Measurements from ENCODE around the gene MCOLN2.
"Not testable (repeated sequence)": the region's sequence is repeated elsewhere in the genome, so short reads cannot be mapped to it uniquely, and the experiment has no call there.

The MCOLN2 gene

GRCh38 chr1:84996846-84997666 is at the start of gene MCOLN2:
MCOLN2 (minus strand) TSS chr1:84997113; CDS start chr1:84996872, 241 bp downstream.
- peak; percentile 65 for DNase-seq

DNA sequence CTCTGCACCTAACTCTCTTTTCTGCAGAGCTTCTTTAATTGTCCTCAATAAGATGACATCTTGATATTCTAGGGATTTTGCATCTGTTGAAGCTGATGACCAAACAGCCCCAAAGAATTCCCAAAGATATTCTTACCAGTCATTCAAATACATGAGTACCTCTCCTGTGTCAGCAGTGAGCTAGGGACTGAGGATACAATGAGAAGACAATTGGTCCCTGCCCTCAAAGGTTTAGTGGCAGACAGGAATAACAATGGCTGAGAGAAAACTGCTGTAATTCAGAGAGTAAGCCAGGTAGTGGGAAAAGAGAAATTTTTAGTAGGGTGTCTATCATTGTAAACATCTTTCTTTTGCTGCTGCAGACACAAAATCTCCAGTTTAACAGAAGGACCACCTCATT is 45.5 kb upstream of the MCOLN2 start:
- DNase-seq = no peak

DNA sequence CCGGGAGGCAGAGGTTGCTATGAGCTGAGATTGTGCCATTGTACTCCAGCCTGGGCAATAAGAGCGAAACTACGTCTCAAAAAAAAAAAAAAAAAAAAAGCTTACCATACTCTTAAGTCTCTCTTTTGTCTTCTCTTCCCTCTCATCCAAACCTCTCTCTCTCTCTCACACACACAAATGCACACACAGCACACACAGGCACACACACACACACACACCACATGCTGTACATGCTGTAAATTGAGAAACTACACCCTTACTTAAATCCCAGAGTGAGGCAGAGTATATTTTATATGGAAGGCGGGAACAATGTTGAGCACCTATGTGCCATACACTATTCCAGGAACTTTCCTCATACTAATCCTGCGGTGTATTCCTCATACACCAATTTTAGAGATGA is 44.9 kb upstream of the MCOLN2 start:
- DNase-seq = no peak

DNA sequence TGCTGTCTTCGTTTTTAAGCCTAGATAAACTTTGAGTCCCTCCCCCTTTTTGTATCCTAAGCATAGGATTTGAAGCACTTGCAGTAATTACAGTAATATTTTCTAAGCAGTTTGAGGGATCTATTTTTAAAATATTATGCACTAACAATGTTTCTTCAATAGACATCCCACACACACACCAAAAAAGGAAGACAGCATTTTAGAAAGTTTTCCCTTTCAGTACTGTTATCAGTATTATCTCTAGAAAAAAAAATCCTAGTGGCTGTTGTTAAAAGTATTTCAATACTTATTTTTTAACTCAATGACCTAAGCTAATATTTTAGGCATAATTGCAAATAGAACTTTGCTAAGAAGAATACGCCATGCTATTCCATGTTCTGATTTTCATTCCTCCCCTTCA is 36.3 kb upstream of the MCOLN2 start:
- DNase-seq = no peak

GRCh38 chr1:85030536-85030935 is 33.6 kb upstream of the MCOLN2 start:
- DNase-seq = no peak

GRCh38 chr1:85028151-85028550 is 31.2 kb upstream of the MCOLN2 start:
- DNase-seq = no peak

- no peak for DNase-seq
These were observed 30.5 kb upstream of the MCOLN2 start for GRCh38 chr1:85027242-85027983.

DNA sequence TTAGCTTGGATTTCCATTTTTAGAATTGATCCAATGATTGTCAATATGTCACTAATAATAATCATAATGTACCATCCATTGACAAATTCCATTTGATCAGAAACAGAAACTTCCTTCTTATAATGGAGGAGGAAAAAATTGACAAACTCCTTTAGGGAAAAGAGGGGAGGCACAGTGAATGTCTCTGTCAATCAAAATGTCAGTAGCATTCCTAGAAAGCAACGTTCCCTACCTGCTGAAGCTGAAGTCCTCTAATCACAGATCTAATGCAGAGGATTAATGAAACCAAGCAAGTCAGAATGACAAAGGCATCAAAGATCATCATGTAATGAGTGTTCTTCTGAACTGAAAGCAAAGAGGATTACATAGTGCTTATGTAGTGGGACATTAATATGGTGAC is 29.0 kb upstream of the MCOLN2 start:
- DNase-seq = no peak

- DNase-seq = no peak
These were observed 27.8 kb upstream of the MCOLN2 start for GRCh38 chr1:85024736-85025135.

GRCh38 chr1:85022700-85023099 is 25.8 kb upstream of the MCOLN2 start:
- no peak for DNase-seq

DNA sequence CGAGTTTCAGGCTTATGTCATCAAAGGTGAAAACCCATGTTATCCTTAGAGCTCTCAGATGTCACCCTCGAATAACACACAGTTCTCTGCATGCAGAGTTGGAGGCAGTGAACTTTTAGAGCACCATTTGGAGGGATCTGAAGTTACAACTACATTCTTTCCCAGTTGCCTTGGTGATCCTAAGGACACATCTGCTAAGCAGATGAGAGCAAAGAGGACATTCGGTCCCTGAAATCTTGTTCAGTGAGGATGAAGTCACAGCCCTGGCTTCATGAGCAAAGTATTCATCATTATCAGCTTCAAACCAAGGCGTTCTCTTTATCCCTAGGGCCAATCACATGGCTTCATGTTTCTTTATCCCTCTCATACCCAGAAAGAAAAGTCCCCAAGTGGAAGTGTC is 23.1 kb upstream of the MCOLN2 start:
- DNase-seq = no peak

GRCh38 chr1:85015826-85016225 is 18.9 kb upstream of the MCOLN2 start:
- DNase-seq = no peak

DNA sequence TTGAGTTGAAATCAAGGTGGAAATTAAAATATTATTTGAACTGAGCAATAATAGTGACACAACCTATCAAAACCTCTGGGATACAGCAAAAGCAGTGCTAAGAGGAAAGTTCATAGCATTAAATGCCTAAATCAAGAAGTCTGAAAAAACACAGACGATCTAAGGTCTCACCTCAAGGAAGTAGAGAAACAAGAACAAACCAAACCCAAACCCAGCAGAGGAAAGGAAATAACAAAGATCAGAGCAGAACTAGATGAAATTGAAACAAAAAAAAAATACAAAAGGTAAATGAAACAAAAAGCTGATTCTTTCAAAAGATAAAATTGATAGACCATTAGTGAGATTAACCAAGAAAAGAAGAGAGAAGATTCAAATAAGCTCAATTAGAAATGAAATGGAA is 8.7 kb upstream of the MCOLN2 start:
- not testable (repeated sequence) for DNase-seq

- DNase-seq = no peak
These were observed 4.8 kb upstream of the MCOLN2 start for GRCh38 chr1:85001742-85002141.

DNA sequence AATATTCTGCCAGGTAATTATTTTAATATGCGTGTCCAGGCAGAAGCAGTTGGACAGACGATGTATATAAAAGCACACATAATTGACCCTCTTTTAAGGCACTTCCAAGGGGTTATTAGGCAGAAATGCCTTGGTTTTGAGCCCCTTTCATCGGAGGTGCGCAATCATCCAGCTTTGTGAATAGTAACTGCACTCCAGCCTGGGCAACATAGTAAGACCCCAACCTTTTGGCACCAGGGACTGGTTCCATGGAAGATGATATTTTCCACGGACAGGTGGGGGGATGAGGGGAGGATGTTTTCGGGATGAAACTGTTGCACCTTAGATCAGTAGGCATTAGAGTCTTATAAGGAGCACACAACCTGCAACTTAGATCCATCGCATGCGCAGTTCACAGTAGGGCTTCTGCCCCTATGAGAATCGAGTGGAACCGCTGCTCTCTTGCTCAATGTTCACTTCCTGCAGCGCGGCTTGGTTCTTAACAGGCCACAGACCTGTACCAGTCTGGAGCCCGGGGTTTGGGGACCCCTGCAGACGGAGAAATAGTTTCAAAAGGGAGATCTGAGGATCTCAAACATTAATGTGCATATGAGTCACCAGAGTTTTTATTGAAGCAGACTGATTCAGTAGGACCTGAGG is 1.8 kb upstream of the MCOLN2 start:
- peak; percentile 47 for DNase-seq

- DNase-seq = peak; percentile 75
These were observed 1.0 kb upstream of the MCOLN2 start for GRCh38 chr1:84997667-84998600.

DNA sequence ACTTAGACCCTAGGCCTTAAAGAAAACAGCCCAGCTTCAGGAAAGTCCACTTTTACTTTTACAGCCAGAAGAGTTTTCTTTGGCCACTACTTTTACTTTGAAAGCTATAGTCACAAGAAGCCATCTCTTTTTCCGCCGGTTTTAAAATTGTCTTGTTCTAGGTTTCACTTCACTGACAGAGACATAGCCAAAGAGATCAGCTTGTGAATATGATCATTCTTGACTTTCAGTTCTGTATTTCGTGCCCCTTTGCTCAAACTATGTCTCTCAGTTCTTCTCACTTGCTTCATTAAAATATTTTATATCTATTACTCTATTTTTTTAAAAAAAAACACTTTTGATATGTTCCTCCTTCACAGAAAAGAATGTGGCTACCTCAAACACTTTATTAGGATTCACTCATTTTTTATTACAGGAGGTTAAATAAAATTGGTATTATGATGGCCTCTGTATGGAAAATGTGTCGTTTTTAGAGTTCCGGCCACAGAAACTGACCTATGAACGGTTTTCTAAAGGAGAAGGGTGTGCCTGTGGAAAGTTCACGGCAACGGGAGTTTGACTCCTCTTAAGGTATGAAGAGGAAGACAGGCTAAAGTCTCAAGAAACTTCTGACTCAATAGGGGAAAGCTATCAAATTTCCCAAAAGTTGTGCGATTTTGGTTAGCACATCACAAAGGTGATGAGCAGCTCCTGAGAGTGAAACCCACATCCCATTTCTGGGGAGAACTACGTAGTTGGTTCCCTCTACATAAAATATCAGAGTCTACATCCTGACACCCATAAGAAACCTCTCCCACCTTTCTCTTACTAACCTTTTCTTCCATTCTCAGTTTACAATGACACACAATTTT is 1.2 kb downstream of the MCOLN2 start:
- DNase-seq = peak; percentile 48

DNA sequence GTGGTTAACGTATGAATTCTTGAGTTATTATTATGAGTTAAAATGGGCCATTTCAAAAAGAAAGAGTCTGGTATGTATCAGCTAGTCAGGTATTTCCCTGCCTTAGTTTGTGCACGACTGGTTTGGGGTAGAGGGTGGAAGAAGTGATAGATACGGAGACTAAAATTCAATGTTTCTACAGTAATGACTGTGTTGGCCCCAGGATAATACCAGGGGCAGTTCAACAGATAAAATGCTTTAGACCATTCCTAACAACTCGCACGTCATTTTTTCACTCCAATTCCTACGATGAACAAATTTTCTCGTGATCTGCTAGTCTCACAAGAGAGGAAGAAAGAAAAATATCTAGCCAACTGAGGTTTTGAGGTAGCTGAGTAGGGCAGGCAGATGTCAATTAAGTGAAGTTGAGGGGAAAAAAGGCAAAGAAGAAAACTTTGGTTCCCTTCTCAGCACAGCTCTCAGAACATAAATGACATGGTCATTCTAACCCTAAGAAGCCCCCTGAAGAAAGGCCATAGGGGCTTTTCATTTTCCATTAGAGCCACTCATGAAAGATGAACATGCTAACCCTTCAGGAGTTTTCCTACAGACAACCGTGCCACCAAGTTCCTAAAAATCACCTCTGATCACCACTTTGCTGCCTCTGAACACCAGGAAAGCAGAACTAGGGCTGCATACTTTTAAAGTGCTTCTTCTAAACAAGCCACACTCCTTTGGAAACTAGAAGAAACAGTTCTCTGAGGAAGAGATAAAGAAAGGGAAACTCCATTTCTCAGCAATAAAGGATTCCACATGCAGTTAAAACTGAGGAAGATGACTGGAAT is 5.6 kb downstream of the MCOLN2 start:
- no peak for DNase-seq

- no peak for DNase-seq
These were observed 8.3 kb downstream of the MCOLN2 start for GRCh38 chr1:84988588-84988987.

DNA sequence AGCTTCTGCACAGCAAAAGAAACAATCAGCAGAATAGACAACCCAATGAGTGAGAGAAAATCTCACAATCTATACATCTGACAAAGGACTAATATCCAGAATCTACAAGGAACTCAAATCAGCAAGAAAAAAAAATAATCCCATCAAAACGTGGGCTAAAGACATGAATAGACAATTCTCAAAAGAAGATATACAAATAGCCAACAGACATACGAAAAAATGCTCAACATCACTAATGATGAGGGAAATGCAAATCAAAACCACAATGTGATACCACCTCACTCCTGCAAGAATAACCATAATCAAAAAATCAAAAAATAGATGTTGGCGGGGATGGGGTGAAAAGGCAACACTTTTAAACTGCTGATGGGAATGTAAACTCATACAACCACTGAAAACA is 10.4 kb downstream of the MCOLN2 start:
- not testable (repeated sequence) for DNase-seq

GRCh38 chr1:84985365-84985764 is 11.5 kb downstream of the MCOLN2 start:
- DNase-seq = no peak

Measured in DMS79 treated with DMSO at 0.1 percent for 48 hours (cell line).